Mononuclear cell (primary cell): Measurements from ENCODE around the gene FAM136A. TPM values are rescaled to one million over a fixed set of nuclear protein-coding genes. Genes with fewer than 3 reads are reported as not detected.

ENCODE experiments used
- H3K27me3 ChIP-seq: 2 replicates; pipeline ENCODE4 v1.6.0; 2011; ENCODE audit warnings: low read length, control low read depth; ENCODE audit not compliant: insufficient read depth
- H3K4me1 ChIP-seq: 2 replicates; pipeline ENCODE4 v1.5.1; 2011; ENCODE audit warnings: mild to moderate bottlenecking, low read length, control low read depth; ENCODE audit not compliant: insufficient read depth
- H3K4me3 ChIP-seq: 2 replicates; pipeline ENCODE4 v1.5.1; 2011; ENCODE audit warnings: mild to moderate bottlenecking, low read length, moderate library complexity
- H3K9me3 ChIP-seq: 2 replicates; pipeline ENCODE4 v1.5.1; 2011; ENCODE audit warnings: low read depth, mild to moderate bottlenecking, control low read depth, low read length
- total RNA-seq: library from RNA; depleted of rRNA; stranded (reverse); fragments of >200 nt; gene quantifications from one replicate; pipeline ENCODE4 v1.2.3, GENCODE V29; 2012

The FAM136A gene
- total RNA-seq: 18.1 TPM

GRCh38 chr2:70301344-70302194 is at the start of gene FAM136A:
Gene FAM136A, minus strand, starts transcription at chr2:70302067. Its CDS starts 56 bp downstream, at chr2:70302011.
- Histone ChIP-seq H3K4me3 (peak within 1 kb of the TSS; percentile 93), H3K9me3 (no peaks in the 10 kb centered on the region), H3K27me3 (no peaks in the 10 kb centered on the region), H3K4me1 (peaks cover 12% of the 10 kb centered on the region)

DNA sequence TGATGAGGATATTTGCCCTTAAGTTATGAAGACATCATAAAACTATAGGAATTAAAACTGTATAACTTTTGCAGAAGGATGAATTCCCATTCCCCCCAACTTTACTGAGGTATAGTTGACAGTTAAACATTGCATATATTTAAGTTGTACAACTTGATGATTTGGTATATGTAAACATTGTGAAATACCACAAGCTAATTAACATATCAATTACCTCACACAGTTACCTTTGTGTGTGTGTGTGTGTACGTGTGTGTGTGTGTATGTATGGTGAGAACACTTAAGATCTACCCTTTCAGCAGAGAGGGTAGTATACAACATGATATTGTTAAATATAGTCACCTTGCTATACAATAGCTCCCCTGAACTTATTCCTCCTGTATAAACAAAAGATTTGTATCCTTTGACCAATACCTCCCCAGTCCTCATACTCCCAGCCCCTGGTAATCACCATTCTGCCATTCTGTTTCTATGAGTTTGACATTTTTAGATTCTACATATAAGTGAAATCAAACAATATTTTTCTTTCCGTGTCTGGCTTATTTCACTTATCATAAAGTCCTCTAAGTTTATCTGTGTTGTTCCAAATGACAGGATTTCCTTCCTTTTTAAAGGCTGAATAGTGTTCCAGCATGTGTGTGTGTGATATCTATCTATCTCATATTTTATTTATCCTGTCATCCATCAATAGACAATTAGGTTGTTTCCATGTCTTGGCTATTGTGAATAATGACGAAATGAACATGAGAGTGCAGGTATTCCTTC is 48.2 kb upstream of the FAM136A start:
- H3K4me1 ChIP-seq: no peaks in the 10 kb centered on the region

DNA sequence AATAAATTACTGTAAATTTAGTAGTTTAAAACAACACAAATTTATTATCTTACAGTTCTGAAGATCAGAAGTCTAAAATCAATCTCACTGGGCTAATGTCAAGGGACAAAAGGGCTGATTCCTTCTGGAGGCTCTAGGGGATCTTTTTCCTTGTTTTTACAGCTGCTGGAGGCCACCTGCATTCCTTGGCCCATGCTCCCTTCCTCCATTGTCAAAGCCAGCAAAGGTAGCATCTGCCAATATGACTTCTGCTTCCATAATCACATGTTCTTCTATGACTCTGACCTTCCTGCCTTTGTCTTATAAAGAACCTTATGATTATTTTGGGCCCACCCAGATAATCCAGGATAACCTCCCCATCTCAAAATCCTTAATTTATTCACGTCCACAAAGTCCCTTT is 46.0 kb upstream of the FAM136A start:
- no peaks in the 10 kb centered on the region for H3K9me3 ChIP-seq
- H3K4me3 ChIP-seq: no peak overlapping the region

More for the DNA sequence above, 48.2 kb upstream of the FAM136A start:
- Histone ChIP-seq H3K27me3 (peaks cover 29% of the 10 kb centered on the region), H3K9me3 (no peaks in the 10 kb centered on the region), H3K4me3 (no peak overlapping the region)

GRCh38 chr2:70344195-70344594 is 42.3 kb upstream of the FAM136A start:
- Histone ChIP-seq H3K4me3 (no peak overlapping the region), H3K27me3 (peaks cover 5% of the 10 kb centered on the region), H3K4me1 (no peaks in the 10 kb centered on the region), H3K9me3 (no peaks in the 10 kb centered on the region)

More for the DNA sequence above, 46.0 kb upstream of the FAM136A start:
- H3K4me1 ChIP-seq: no peaks in the 10 kb centered on the region
- H3K27me3 ChIP-seq: peaks cover 29% of the 10 kb centered on the region

DNA sequence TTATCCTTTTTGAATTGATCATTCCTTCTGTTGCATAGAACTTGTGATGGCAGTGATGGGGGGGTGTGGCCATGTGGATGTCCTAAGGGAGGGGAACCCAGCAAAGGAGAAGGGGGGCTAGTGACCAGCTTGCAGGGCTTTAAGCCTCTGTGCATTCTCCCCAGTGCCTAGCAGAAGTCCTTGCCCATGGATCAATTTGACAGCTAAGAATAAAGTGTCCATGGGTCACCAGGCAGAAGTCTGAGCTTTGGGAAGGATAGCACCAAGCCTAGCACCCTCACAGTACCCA is 39.6 kb upstream of the FAM136A start:
- Histone ChIP-seq H3K27me3 (no peaks in the 10 kb centered on the region), H3K4me1 (no peaks in the 10 kb centered on the region), H3K9me3 (no peaks in the 10 kb centered on the region), H3K4me3 (no peak overlapping the region)

- no peaks in the 10 kb centered on the region for H3K27me3 ChIP-seq
- no peak overlapping the region for H3K4me3 ChIP-seq
- H3K4me1 ChIP-seq: no peaks in the 10 kb centered on the region
- H3K9me3 ChIP-seq: no peaks in the 10 kb centered on the region
Measured at GRCh38 chr2:70340761-70341476, 39.1 kb upstream of the FAM136A start.

GRCh38 chr2:70340075-70340474 is 38.2 kb upstream of the FAM136A start:
- H3K4me1 ChIP-seq: no peaks in the 10 kb centered on the region
- no peaks in the 10 kb centered on the region for H3K9me3 ChIP-seq
- no peaks in the 10 kb centered on the region for H3K27me3 ChIP-seq
- no peak overlapping the region for H3K4me3 ChIP-seq

DNA sequence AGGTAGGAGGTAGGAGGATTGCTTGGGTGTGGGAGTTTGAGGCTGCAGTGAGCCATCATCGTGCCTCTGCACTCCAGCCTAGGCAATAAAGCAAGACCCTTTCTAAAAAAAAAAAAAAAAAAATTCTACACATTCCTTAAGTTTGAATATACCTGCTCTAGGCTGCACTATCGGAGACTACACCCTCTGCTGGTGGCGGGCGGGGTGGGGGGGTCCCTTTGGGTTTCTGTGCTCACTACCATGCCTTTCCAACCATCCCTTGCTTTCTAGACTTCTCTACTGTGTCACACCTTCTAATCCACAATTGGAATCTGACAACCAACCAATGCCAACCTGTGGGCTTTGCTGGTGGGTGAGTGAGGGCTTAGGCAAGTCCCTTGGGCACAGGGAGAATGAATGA is 34.7 kb upstream of the FAM136A start:
- no peaks in the 10 kb centered on the region for H3K27me3 ChIP-seq
- no peak overlapping the region for H3K4me3 ChIP-seq
- H3K4me1 ChIP-seq: no peaks in the 10 kb centered on the region
- no peaks in the 10 kb centered on the region for H3K9me3 ChIP-seq

GRCh38 chr2:70331012-70331411 is 29.1 kb upstream of the FAM136A start:
- Histone ChIP-seq H3K27me3 (no peaks in the 10 kb centered on the region), H3K4me3 (no peak overlapping the region), H3K4me1 (no peaks in the 10 kb centered on the region), H3K9me3 (no peaks in the 10 kb centered on the region)

GRCh38 chr2:70330476-70330875 is 28.6 kb upstream of the FAM136A start:
- H3K4me1 ChIP-seq: no peaks in the 10 kb centered on the region
- no peaks in the 10 kb centered on the region for H3K9me3 ChIP-seq
- H3K4me3 ChIP-seq: no peak overlapping the region
- H3K27me3 ChIP-seq: no peaks in the 10 kb centered on the region

GRCh38 chr2:70328921-70329561 is 27.2 kb upstream of the FAM136A start:
- Histone ChIP-seq H3K4me3 (no peak overlapping the region), H3K27me3 (no peaks in the 10 kb centered on the region), H3K4me1 (no peaks in the 10 kb centered on the region), H3K9me3 (no peaks in the 10 kb centered on the region)

DNA sequence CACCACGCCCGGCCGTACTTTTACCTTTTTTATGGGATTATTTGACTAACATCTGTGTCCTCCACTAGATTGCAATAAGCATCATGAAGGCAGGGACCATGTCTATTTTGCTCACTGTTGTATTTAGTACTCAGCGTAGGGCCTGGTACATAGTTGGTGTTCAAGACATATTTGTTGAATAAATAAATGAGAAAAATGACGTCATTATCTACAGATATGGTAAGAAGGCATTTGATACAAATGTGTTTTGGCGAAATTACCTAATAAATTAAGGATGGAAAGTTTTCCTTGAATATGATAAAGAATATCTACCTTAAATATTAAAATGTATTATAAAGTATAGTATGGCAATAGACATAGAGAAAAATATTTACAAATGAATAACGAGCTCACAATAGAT is 24.0 kb upstream of the FAM136A start:
- Histone ChIP-seq H3K9me3 (no peaks in the 10 kb centered on the region), H3K4me3 (no peak overlapping the region), H3K27me3 (no peaks in the 10 kb centered on the region), H3K4me1 (no peaks in the 10 kb centered on the region)

- Histone ChIP-seq H3K9me3 (no peaks in the 10 kb centered on the region), H3K4me1 (no peaks in the 10 kb centered on the region), H3K27me3 (no peaks in the 10 kb centered on the region), H3K4me3 (no peak overlapping the region)
Measured at GRCh38 chr2:70322518-70322917, 20.7 kb upstream of the FAM136A start.

- no peaks in the 10 kb centered on the region for H3K27me3 ChIP-seq
- H3K4me3 ChIP-seq: no peak overlapping the region
- H3K4me1 ChIP-seq: no peaks in the 10 kb centered on the region
- H3K9me3 ChIP-seq: no peaks in the 10 kb centered on the region
Measured at GRCh38 chr2:70321370-70321769, 19.5 kb upstream of the FAM136A start.

DNA sequence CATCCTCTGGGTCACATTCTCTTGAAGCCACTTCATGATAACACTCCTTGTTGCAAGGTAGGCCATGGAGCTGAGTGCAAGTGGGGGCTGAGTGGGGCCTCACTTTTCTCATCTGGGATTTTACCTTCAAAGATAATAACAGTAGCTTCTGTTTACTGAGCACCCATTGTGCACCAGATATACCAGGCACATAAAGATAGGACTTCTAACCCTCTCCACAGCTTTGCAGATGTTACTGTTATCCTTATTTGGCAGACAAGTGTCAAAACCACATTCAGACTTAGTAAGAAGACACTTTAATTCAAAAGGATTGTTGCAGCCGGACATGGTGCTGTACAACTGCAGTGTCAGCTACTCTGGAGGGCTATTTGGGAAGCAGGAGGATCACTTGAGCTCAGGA is 12.8 kb upstream of the FAM136A start:
- Histone ChIP-seq H3K4me1 (no peaks in the 10 kb centered on the region), H3K27me3 (no peaks in the 10 kb centered on the region), H3K9me3 (no peaks in the 10 kb centered on the region), H3K4me3 (no peak overlapping the region)
